GM12878 (cell line): ENCODE data around the gene C19orf67. TPM values are rescaled to one million over a fixed set of nuclear protein-coding genes. Genes with fewer than 3 reads are reported as not detected.

Experiments used
- ATAC-seq: fragments of 200-7000 bp; cut with Tn5 transposase; 3 replicates; pipeline ENCODE4 v1.9.1; 2020; ENCODE audit warnings: mild to moderate bottlenecking, moderate library complexity
- BruUV-seq: library from RNA; stranded (reverse); fragments of 400-500 nt; replicated peaks from 2 replicates; lab custom pipeline; 2021; lab: Mats Ljungman, UMichigan
- CTCF ChIA-PET: fragments of 300-600 bp; sonication (Branson Sonifier 250); formaldehyde crosslinking; extraction: SDS; loops from one replicate; lab custom pipeline; 2021; ENCODE audit warnings: inconsistent platforms; lab: Yijun Ruan, JAX
- POLR2A ChIA-PET: fragments of 350-600 bp; formaldehyde crosslinking; extraction: SDS; loops from one replicate; lab custom pipeline; 2021; ENCODE audit warnings: inconsistent platforms; lab: Charles Lee
- RAD21 ChIA-PET: fragments of 300-600 bp; sonication (Branson Sonifier 250); formaldehyde crosslinking; loops from one replicate; lab custom pipeline; 2023; ENCODE audit warnings: antibody characterized with exemption; ENCODE audit not compliant: unreplicated experiment; lab: Charles Lee
- SMC1A ChIA-PET: fragments of 300-600 bp; sonication (Branson Sonifier 250); formaldehyde crosslinking; loops from one replicate; lab custom pipeline; 2023; ENCODE audit not compliant: unreplicated experiment, uncharacterized antibody; lab: Charles Lee
- DNase-seq: peaks from one replicate; pipeline ENCODE4 v3.0.0-alpha.2; 2011; ENCODE audit warnings: low read depth, low spot score
- FAIRE-seq: peaks from 3 replicates; lab custom pipeline; 2011; peaks lifted over from hg19 to GRCh38; lab: Jason Lieb, UNC
- H2AFZ ChIP-seq: 2 replicates; pipeline ENCODE4 v1.6.0; 2011; ENCODE audit warnings: low read depth, low read length, control low read depth; ENCODE audit not compliant: control insufficient read depth
- H3K27ac ChIP-seq: 2 replicates; pipeline ENCODE4 v1.5.1; 2011; ENCODE audit warnings: control low read depth; ENCODE audit not compliant: control insufficient read depth, insufficient read depth
- H3K27me3 ChIP-seq, 2 experiments: replicated peaks in 1 of 2; 2 replicates each; pipeline versions ENCODE4 v1.6.0 to v1.6.1; 2011; ENCODE audit warnings: low read length in 1 of 2; ENCODE audit not compliant: control insufficient read depth in 2 of 2, insufficient read depth in 2 of 2
- H3K36me3 ChIP-seq, 2 experiments: 2 replicates each; pipeline ENCODE4 v1.5.1; 2011; ENCODE audit warnings: low read length in 1 of 2; ENCODE audit not compliant: control insufficient read depth in 2 of 2, insufficient read depth in 2 of 2
- H3K4me1 ChIP-seq: 2 replicates; pipeline ENCODE4 v1.6.1; 2011; ENCODE audit warnings: mild to moderate bottlenecking, low read length, moderate library complexity, mixed read lengths; ENCODE audit not compliant: control insufficient read depth, insufficient read depth
- H3K4me2 ChIP-seq: 2 replicates; pipeline ENCODE4 v1.6.0; 2011; ENCODE audit warnings: control low read depth; ENCODE audit not compliant: control insufficient read depth, insufficient read depth
- H3K4me3 ChIP-seq: fragments of 200-600 bp; sonication (generic); 2 replicates; pipeline ENCODE4 v1.5.1; 2016
- H3K79me2 ChIP-seq: 2 replicates; pipeline ENCODE4 v1.6.0; 2011; ENCODE audit warnings: low read length; ENCODE audit not compliant: control insufficient read depth, insufficient read depth
- H3K9ac ChIP-seq: 2 replicates; pipeline ENCODE4 v1.8.0; 2011; ENCODE audit warnings: low read length, control low read depth, mixed read lengths; ENCODE audit not compliant: control insufficient read depth, insufficient read depth
- H3K9me3 ChIP-seq: replicated peaks from 3 replicates; pipeline ENCODE4 v1.5.1; 2011; ENCODE audit warnings: mild to moderate bottlenecking, low read length; ENCODE audit not compliant: control insufficient read depth, insufficient read depth
- H4K20me1 ChIP-seq: 2 replicates; pipeline ENCODE4 v1.6.0; 2011; ENCODE audit not compliant: control insufficient read depth, insufficient read depth
- BCL11A ChIP-seq: IDR thresholded peaks from 2 replicates; pipeline ENCODE4 v1.6.1; 2011; ENCODE audit warnings: low read depth, low read length
- MEF2B ChIP-seq: fragments of 450-650 bp; IDR thresholded peaks from 2 replicates; pipeline ENCODE4 v1.6.1; 2018; ENCODE audit warnings: mild to moderate bottlenecking, moderate library complexity; ENCODE audit not compliant: partially characterized antibody, poor library complexity, severe bottlenecking
- MYC ChIP-seq: IDR thresholded peaks from 2 replicates; pipeline ENCODE4 v1.6.1; 2011; ENCODE audit warnings: mild to moderate bottlenecking, low read length, moderate library complexity, inconsistent platforms; ENCODE audit not compliant: insufficient read depth, insufficient replicate concordance, insufficient read length, severe bottlenecking
- NFXL1 ChIP-seq: fragments of 450-650 bp; IDR thresholded peaks from 2 replicates; pipeline ENCODE4 v1.6.1; 2017; ENCODE audit warnings: antibody characterized with exemption, mild to moderate bottlenecking, borderline replicate concordance
- STAT3 ChIP-seq: IDR thresholded peaks from 2 replicates; pipeline ENCODE4 v1.6.1; 2011; ENCODE audit warnings: low read depth, low read length, improper control_type of control experiment
- WGBS: methylation state at CpG from one replicate; pipeline ENCODE4 v1.1.6; 2016; ENCODE audit warnings: low lambda C conversion rate; ENCODE audit not compliant: insufficient replicate concordance, insufficient coverage; ENCODE audit errors: missing lambda C conversion rate; 5-methylcytosine and 5-hydroxymethylcytosine counted together
- in situ Hi-C: fragments of 300-500 bp; cut with MboI; formaldehyde crosslinking; loops from 9 replicates; pipeline ENCODE4 v1.14.3; 2018; ENCODE audit warnings: mixed read lengths
- intact Hi-C: fragments of 100-400 bp; cut with micrococcal nuclease; formaldehyde crosslinking; loops from one replicate; pipeline ENCODE4 v1.14.2; 2022; ENCODE audit not compliant: unreplicated experiment
- polyA plus RNA-seq, 11 experiments: library from polyadenylated mRNA; depleted of rRNA in 4 of 11; unstranded in 6 of 11; stranded (reverse) in 5 of 11; fragments of >200 nt; fragmentation: Nextera tagmentation in 4 of 11; fragmentation: Illumina TruSeq in 1 of 11; extraction: Ambion mirVana in 4 of 11; extraction: Trizol in 1 of 11; gene quantifications; 1 replicate in 1 of 11; 2 replicates in 10 of 11; pipeline versions ENCODE4 v1.2.1 to v1.2.3, GENCODE V29; 2011 to 2016; ENCODE audit warnings: inconsistent platforms in 2 of 11, missing spikeins in 2 of 11, low read depth in 1 of 11
- total RNA-seq, 4 experiments: library from RNA; depleted of rRNA in 3 of 4; stranded (reverse); fragments of >200 nt in 3 of 4; fragmentation: Illumina TruSeq in 1 of 4; extraction: Trizol in 1 of 4; gene quantifications; 2 replicates each; pipeline versions ENCODE4 v1.2.1 to v1.2.3, GENCODE V29; 2013 to 2021

The C19orf67 gene
- total and polyA plus RNA-seq, 10 of the 15 experiments (the other 5 are each of a cell fraction or from before 2014, with no cell fraction given), result 0.14 TPM; not detected in 9

DNA sequence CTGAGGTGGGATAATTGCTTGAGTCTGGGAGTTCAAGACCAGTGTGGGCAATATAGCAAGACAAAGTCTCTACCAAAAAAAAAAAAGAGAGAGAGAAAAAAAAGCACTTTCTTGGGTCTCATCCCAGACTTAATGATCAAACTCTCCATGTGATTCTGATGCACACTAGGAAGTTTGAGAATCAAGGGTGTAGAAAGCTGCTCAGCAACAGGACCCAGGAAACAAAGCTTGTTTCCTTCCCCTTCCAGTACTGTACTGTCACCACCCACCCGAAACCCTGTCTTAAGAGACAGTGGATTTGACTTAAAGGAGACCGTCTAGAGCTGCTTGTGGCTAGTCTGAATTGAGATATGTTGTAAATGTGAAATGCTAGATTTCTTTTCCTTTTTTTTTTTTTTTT, 7.2 kb downstream of the C19orf67 start:
- no peak for ATAC-seq
- Histone ChIP-seq H3K4me2 (no peak overlapping the region), H3K79me2 (peaks cover 8% of the 10 kb centered on the region), H3K36me3 (no peaks in the 10 kb centered on the region), H3K4me1 (peaks cover 11% of the 10 kb centered on the region), H2AFZ (no peak overlapping the region), H3K9ac (no peak overlapping the region), H3K4me3 (no peak overlapping the region), H4K20me1 (no peaks in the 10 kb centered on the region), H3K27me3 (no peaks in the 10 kb centered on the region), H3K27ac (no peak overlapping the region), H3K9me3 (no peaks in the 10 kb centered on the region)
- intact Hi-C loops, result loop anchor here (5.0 kb wide), 1 partner anchor 481 kb away; no protein-coding TSS in a partner anchor
- ChIA-PET SMC1A (interaction anchor here (0.6 to 1.1 kb wide), 3 partner anchors 34 to 199 kb away, joined by 3 to 5 read pairs (median 3); a partner anchor contains a TSS), RAD21 (interaction anchor here (0.6 to 1.5 kb wide), 4 partner anchors 58 to 220 kb away, joined by 3 to 5 read pairs (median 4); partner anchors contain the start of gene ASF1B), POLR2A (interaction anchor here (0.5 to 1.5 kb wide), 4 partner anchors 40 to 225 kb away, joined by 3 to 5 read pairs (median 3); no protein-coding TSS in a partner anchor), CTCF (no interaction called here)
- 19% methylated on average over 2 of the region's 2 CpGs for WGBS
- in situ Hi-C loops, result loop anchor here (10.0 kb wide), 1 partner anchor 484 kb away; no protein-coding TSS in a partner anchor
- DNase-seq, result no peak
- BruUV-seq, result no TSS peak
- FAIRE-seq, result no peak
- TF ChIP-seq STAT3, result no peak
- TF ChIP-seq MYC, result no peak
- no peak for TF ChIP-seq NFXL1
- no peak for TF ChIP-seq MEF2B
- TF ChIP-seq BCL11A, result no peak
